H1 (cell line): Measurements from ENCODE around the gene PKN3. TPM values are rescaled to one million over a fixed set of nuclear protein-coding genes. Genes with fewer than 3 reads are reported as not detected.

Source experiments
- BCL11A ChIP-seq, 2 experiments: IDR thresholded peaks; one replicate each; pipeline ENCODE4 v1.6.1; 2011; ENCODE audit warnings: low read depth in 2 of 2, low read length in 2 of 2, mild to moderate bottlenecking in 2 of 2
- CEBPB ChIP-seq: IDR thresholded peaks from 2 replicates; pipeline ENCODE4 v1.6.1; 2012; ENCODE audit warnings: low read depth, low read length
- RAD21 ChIP-seq, 2 experiments: IDR thresholded peaks in 1 of 2; conservative IDR thresholded peaks in 1 of 2; 2 replicates each; pipeline ENCODE4 v1.6.1; 2011; ENCODE audit warnings: low read depth in 2 of 2, low read length in 2 of 2, improper control_type of control experiment in 1 of 2, inconsistent platforms in 1 of 2, mild to moderate bottlenecking in 1 of 2, moderate library complexity in 1 of 2
- polyA plus RNA-seq, 7 experiments: library from polyadenylated mRNA; depleted of rRNA in 3 of 7; stranded (reverse) in 5 of 7; unstranded in 2 of 7; fragments of >200 nt in 5 of 7; fragments of 200-250 nt in 2 of 7; gene quantifications; 1 replicate in 5 of 7; 2 replicates in 1 of 7; 4 replicates in 1 of 7; pipeline versions ENCODE4 v1.2.1 to v1.2.3, GENCODE V29; 2011 to 2013; ENCODE audit warnings: missing spikeins in 2 of 7, mixed read lengths in 2 of 7
- total RNA-seq: library from RNA; stranded (reverse); fragmentation: NEBNext Ultra II Directional; extraction: Animal tissue kit (Norgen Biotek cat#: 25700); gene quantifications from 2 replicates; pipeline ENCODE4 v1.2.1, GENCODE V29; 2021
- TF ChIP-seq, protein P1 (sequence below): IDR thresholded peaks from 2 replicates; pipeline ENCODE4 v1.6.1; 2011; ENCODE audit warnings: low read depth, mild to moderate bottlenecking, low read length; ENCODE audit not compliant: insufficient read depth
- TF ChIP-seq, protein P2 (sequence below): IDR thresholded peaks from 2 replicates; pipeline ENCODE4 v1.6.1; 2012; ENCODE audit warnings: low read length, inconsistent platforms

Gene PKN3
- total and polyA plus RNA-seq, 2 of the 8 experiments (the other 6 are each of a cell fraction or from before 2014, with no cell fraction given) = 15.7 to 16.3 TPM

DNA sequence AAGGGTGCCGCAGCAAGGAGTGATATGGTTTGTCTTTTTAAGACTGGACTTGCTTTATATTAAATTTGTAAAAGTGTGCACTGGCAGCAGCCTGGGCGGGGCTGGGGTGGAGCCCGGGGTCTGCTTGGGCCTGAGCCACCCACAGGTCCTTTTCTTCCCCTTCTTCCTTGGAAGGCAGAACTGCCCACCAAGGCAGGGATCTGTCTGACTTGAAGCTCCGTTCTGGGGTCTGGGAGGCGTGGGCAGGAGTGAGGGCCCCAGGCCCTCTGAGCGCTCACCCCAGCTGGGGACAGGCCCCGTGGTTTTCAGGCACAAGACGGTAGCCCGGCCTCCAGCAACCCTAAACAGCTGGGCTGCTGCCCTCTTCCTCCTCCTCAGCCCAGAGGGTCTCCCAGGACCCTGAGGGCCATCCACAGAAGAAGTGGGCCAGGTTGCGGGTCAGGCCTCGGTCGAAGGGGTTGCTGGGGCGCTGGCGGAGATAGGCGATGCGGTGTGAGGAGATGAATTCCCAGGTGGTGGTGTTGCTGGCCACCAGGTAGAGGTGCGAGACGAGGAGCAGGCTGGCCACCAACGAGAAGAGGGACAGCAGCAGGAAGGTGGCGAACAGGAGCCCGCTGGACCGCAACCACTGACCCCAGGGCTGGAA, 18.7 kb downstream of the PKN3 start (continued):
- TF ChIP-seq, protein P1, sequence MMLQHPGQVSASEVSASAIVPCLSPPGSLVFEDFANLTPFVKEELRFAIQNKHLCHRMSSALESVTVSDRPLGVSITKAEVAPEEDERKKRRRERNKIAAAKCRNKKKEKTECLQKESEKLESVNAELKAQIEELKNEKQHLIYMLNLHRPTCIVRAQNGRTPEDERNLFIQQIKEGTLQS = no peak
- TF ChIP-seq, protein P2, sequence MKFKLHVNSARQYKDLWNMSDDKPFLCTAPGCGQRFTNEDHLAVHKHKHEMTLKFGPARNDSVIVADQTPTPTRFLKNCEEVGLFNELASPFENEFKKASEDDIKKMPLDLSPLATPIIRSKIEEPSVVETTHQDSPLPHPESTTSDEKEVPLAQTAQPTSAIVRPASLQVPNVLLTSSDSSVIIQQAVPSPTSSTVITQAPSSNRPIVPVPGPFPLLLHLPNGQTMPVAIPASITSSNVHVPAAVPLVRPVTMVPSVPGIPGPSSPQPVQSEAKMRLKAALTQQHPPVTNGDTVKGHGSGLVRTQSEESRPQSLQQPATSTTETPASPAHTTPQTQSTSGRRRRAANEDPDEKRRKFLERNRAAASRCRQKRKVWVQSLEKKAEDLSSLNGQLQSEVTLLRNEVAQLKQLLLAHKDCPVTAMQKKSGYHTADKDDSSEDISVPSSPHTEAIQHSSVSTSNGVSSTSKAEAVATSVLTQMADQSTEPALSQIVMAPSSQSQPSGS = no peak
- no peak for TF ChIP-seq RAD21 (IDR thresholded peaks at IDR 0.05 in 1 of 2, conservative IDR thresholded peaks at IDR 0.05 in 1 of 2; ENCODE audit: low read depth in 2 of 2, low read length in 2 of 2)
- no peak for TF ChIP-seq CEBPB
- no peak for TF ChIP-seq BCL11A (IDR thresholded peaks at IDR 0.05; ENCODE audit: low read depth in 2 of 2, low read length in 2 of 2)
